HG03565 (cell line): ENCODE measurements around the gene TFDP2.
"Not testable (repeated sequence)": the region's sequence is repeated elsewhere in the genome, so short reads cannot be mapped to it uniquely, and the experiment has no call there.

ENCODE experiments used
- ATAC-seq: cut with Tn5 transposase; IDR thresholded peaks from one replicate; pipeline ENCODE4 v1.9.1; 2021; ENCODE audit warnings: mild to moderate bottlenecking, moderate library complexity; ENCODE audit not compliant: unreplicated experiment

Gene TFDP2

DNA sequence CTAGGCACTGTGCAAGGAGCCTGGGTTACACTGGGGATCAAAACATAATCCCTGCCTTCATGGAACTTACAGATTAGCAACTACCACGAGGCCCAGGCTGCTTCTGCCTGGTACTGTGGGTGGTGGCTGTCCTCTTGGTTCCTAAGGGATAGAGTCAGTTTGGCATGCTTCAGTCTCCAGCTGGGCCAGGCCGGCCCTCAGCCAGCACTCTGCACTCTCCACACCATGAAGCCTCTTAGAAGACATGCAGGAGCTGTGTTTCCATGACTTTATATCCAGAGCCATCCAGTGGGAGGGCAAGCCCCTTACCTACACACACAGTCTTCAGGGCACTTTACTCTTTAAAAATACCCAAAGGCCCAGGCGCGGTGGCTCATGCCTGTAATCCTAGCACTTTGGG lies 218.5 kb downstream of the TFDP2 start:
- ATAC-seq: no peak

DNA sequence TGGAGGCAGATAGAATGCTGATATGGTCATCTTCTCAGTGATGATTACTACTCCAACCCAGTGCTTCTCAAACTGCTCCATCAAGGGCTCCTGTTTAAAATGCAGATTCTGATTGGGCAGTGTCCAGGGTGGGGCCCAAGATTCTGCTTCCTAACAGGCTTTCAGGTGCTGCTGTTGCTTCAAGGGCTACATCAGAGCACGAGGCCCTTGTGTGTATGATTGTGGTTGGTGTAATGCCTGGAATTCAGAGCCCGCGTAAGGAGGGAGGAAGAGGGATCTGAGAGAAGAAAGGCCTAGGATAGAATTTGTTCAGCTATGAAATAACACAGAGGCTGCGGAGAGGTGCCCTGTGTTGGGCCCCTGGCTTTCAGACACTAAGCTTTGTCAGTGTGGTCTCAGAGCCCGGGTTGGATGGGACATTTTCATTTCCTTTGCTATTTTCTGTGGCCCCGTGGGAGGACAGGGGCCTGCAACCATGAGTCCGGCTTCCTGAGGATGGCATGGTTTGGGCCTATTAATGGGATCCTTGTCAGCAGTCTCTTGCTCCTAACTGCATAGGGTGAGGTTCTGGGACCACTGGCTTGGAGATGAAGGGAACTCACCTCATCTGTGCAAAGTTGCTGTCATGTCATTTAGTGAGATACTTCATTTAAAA lies 219.9 kb downstream of the TFDP2 start:
- ATAC-seq: no peak

DNA sequence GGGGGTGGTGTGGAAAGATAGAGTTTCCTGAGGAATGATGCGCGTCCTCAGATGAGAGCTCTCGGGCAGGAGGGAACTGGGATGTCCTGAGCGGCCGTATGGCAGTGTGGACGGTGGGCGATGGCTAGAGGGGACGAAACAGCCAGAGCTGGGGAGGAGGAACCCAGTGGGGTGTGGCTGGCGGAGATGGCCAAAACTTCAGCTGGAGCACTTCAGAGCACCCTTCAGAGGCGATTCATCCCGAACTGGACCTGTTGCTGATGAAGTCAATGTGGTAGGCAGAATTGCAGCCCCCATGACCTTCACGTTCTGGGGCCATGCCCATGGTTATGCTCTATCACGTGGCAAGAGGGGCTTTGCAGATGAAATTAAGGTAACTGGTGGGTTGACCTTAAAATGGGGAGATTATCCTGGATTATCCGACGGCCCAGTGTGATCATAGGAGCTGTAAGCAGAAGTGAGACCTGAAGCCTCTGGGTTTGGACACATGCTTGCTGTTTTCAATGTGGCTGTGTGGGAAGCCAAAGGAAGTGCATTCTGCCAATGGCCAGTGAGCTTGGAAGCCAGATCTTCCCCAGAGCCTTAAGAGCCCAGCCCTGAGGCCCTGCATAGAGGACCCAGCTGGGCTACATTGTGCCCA lies 220.6 kb downstream of the TFDP2 start:
- ATAC-seq: no peak

DNA sequence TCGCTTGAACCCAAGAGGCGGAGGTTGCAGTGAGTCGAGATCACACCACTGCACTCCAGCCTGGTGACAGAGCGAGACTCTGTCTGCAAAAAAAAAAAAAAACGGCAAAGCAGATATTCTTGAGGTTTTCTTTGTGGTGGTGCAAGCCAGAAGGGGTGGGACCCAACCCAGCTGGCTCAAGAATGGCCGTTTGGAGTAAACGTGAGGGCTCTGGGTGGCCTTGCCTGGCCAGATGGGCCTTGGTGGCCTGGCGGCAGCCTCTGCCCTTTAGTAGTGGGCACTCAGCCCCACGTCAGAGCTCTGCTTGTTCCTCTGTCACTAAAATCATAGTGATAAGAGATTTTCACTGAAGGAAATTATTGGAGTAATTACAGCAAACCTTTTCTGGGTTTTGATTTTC lies 222.4 kb downstream of the TFDP2 start:
- no peak for ATAC-seq

DNA sequence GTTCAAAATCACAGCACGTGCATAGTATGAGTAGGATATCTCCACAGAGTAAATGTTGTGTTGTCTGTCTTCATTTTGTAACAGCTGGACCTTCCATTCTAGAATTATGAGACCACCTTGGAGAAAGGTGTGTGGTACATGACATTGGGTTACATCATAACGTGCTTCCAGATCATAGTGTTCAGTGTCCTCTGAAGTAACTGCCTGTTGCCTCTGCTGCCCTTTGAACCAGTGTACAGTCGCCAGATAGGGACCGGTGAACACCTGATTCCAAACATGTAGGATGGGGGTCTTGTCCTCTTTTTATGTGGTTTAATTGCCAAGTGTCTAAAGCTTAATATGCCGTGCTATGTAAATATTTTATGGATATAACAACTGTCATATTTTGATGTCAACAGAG lies 223.7 kb downstream of the TFDP2 start:
- not testable (repeated sequence) for ATAC-seq

DNA sequence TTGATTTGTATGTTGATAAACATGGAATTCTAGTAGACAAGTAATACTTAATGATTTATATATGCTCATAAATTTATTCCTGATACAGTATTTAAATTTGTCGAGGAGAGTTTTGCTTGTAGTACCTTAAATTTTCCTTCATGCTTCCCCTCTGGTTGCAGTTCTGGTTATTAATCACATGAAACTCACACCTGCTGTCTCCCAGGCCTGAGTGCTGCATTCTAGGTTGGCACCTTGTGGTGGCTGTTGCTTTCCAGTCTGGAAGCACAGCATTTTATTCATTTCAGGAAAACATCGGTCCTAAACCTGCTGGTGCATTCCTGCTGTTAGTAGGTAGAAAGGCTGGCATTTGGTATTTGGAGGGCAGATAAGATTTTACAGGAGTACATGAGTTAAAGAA lies 228.0 kb downstream of the TFDP2 start:
- no peak for ATAC-seq

DNA sequence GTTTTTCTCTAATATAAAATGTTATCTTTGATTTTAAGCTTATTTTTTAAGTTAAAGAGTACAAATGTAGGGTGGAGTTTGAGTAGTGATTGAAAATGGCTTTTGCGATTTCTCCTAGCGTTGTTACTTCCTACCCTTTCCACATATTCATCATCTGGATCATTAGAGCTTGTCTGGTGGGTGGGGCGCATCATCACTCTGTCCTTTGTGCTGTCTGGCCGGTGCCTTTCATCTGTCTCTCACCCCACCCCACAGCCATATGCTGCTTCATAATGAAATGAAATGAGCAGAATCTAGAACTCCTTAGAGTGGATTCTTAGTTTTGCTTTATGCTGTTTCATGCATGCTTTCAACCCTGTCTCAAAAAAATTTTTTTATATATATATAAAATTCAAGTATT lies 228.6 kb downstream of the TFDP2 start:
- no peak for ATAC-seq

DNA sequence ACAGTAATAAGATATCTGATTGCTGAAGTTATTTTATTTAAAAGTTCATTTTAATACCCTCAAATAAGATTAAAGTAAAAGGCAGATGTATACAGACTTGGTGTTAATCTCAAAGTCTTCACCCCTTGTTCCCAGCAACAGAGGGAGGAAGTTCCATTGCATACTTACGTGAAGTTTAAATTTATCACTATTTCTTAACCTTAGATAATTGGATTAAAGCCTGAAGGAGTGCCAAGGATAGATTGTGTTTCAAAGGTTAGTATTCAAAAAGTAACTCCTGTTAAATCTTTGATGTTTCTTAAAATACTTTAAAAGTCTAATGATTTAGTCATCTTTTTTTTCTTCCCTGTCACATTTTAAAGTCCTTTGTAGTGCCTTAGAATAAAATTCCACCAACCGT lies 233.6 kb downstream of the TFDP2 start:
- ATAC-seq: no peak

GRCh38 chr3:141915016-141915415 lies 234.3 kb downstream of the TFDP2 start:
- no peak for ATAC-seq

DNA sequence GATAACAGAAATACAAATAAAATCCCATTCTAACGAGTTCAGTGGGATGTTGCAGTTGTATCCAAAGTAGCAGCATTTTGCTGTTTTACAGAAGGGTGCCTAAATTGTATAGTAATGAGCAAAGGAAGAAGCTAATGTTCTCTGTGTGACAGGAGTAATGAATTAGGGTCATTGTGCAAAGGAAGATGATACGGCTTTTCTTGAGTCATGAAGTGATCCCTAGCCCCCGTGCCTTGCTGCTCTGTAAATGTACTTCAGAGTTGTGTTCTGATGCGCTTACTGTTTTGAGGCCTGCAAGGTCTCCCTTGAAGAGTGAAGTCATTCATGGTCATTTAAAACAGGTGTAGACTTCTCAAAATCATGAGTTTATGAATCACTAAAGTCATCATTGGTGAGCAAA lies 235.0 kb downstream of the TFDP2 start:
- no peak for ATAC-seq

GRCh38 chr3:141913150-141913811 lies 236.1 kb downstream of the TFDP2 start:
- no peak for ATAC-seq

DNA sequence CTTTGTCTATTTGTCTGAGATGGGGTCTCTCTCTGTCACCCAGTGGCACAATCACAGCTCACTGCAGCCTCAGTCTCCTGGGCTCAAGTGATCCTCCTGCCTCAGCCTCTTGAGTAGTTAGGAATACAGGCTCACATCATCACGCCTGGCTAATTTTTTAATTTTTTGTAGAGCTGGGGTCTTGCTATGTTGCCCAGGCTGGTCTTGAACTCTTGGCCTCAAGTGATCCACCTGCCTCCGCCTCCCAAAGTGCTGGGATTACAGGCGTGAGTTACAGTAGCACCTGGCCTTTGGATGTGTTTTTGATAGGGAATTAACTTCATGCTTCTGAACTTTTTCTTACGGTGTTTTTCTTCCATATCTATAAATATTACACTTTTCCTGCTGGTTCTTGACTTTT lies 239.4 kb downstream of the TFDP2 start:
- ATAC-seq: not testable (repeated sequence)

- ATAC-seq: no peak
These were observed 239.9 kb downstream of the TFDP2 start for GRCh38 chr3:141909408-141909807.

DNA sequence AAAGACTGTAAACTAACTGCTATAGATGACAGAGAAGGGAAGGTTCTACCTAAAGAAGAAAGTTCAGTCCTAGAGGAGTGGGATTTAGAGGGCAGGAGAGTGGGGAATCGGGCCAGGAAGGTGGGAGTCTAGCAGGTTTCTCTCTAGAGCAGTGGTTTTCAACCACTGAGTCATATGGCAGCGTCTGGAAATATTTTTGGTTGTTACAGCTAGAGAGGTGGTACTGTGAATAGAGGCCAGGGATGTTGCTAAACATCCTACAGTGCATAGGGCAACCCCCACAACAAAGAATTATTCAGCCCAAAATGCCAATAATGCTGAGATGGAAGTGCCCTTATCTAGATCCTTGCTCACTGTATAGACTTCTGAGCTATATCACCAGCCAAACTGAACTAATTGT lies 244.2 kb downstream of the TFDP2 start:
- no peak for ATAC-seq

- ATAC-seq: no peak
These were observed 245.1 kb downstream of the TFDP2 start for GRCh38 chr3:141904203-141904602.

- no peak for ATAC-seq
These were observed 247.4 kb downstream of the TFDP2 start for GRCh38 chr3:141901914-141902313.

DNA sequence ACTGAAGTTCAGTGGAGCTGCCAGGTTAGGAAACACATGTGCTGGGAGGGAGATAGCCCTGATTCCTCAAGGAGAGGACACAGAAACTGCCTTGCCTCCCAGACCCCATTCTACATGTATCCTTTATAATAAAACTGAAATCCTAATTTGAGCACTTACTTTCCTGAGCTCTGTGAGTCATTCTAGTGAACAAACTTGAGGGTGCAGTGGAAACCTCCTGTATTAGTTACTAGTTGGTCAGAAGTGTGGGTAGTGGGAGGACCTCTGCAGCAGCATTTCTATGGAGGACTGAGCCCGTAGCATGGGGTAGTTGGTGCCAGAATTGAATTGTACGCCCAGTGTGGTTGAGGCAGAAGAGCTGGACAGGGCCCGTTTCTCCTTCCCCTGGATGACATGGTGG lies 249.0 kb downstream of the TFDP2 start:
- ATAC-seq: no peak

DNA sequence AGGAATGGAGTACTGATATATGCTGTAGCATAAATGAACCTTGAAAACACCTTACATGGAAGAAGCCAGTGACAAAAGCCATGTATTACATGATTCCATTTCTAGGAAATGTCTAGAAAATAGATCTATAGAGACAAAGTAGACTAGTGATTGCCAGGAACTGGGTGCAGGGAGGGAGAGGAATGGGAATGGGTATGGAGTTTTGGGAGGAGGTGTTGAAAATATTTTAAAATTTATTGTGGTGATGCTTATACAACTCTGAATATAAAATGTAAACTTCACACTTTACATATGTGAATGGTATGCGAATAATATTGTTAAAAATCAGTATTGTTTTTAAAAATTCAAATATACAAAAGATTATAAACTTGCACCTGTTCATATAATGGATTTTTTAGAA lies 250.4 kb downstream of the TFDP2 start:
- no peak for ATAC-seq

DNA sequence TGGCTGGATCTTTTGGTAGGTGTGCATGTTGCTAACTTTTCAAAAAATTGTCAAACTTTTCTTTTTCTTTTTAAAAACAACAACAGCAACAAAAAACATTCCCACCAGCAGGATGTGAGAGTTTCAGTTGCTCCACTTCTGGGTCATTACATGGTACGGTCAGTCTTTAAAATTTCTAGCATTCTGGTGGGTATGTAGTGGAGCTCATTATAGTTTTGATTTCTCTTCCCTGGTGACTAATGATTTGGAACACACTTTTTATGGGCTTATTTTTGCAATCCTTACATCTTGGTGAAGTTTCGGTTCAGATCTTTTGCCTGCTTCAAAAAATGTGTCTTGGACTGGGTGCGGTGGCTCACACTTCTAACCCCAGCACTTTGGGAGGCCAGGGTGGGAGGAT lies 253.6 kb downstream of the TFDP2 start:
- no peak for ATAC-seq

DNA sequence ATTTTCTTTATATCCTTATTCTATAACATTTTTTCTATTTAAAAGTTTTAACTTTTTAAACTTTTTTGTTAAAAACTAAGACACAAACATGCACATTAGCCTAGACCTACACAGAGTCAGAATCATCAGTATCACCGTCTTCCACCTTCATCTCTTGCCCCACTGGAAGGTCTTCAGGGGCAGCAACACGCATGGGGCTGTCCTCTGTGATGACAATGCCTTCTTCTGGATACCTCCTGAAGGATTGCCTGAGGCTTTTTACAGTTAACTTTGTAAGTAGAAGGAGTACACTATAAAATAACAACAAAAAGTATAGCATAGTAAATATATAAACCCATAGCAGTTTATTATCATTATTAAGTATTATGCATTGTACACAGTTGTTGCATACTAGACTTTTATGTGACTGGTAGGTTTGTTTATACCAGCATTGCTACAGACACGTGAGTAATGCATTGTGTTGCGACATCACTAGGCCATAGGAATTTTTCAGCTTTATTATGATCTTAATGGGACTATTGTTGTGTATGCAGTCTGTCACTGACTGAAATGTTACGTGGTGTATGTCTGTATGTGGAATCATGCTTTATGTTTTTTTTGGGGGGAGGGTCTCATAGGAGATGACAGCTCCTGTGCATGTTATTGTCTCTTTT lies 254.7 kb downstream of the TFDP2 start:
- no peak for ATAC-seq
